AG09309 (cell line): Measurements from ENCODE around the gene SLC39A5.

Experiments used
- DNase-seq: peaks from one replicate; pipeline ENCODE4 v3.0.0-alpha.2; 2010; ENCODE audit warnings: low read depth
- H3K4me3 ChIP-seq: 2 replicates; pipeline ENCODE4 v1.5.1; 2011; ENCODE audit warnings: mild to moderate bottlenecking, low read depth, low read length, moderate library complexity; ENCODE audit not compliant: control insufficient read depth
- TF ChIP-seq, protein P1 (sequence below): IDR thresholded peaks from 2 replicates; pipeline ENCODE4 v1.5.1; 2011; ENCODE audit warnings: mild to moderate bottlenecking, low read depth, low read length, inconsistent platforms; ENCODE audit not compliant: insufficient read depth, control insufficient read depth; ENCODE audit errors: missing control alignments

The SLC39A5 gene

DNA sequence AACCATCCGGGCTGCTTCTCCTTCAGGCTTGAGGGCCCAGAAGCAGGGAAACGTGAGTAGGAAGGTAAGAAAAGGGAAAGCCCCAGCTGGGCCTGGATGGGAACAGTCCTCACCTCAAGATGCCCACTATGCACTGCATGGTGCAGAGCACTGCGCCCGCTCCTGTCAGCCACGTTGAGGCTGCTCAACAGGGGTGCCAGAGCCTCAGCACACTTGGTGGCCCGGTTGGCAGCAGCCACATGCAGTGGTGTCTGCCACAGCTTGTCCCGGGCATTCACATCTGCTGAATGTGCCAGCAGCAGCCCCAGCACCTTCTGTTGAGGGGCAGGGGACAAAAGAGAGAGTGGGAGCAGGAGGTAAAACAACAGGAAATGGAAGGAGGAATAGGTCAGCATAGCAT lies 25.8 kb downstream of the SLC39A5 start:
- no peak for DNase-seq
- H3K4me3 ChIP-seq, result no peak overlapping the region
- TF ChIP-seq, protein P1, sequence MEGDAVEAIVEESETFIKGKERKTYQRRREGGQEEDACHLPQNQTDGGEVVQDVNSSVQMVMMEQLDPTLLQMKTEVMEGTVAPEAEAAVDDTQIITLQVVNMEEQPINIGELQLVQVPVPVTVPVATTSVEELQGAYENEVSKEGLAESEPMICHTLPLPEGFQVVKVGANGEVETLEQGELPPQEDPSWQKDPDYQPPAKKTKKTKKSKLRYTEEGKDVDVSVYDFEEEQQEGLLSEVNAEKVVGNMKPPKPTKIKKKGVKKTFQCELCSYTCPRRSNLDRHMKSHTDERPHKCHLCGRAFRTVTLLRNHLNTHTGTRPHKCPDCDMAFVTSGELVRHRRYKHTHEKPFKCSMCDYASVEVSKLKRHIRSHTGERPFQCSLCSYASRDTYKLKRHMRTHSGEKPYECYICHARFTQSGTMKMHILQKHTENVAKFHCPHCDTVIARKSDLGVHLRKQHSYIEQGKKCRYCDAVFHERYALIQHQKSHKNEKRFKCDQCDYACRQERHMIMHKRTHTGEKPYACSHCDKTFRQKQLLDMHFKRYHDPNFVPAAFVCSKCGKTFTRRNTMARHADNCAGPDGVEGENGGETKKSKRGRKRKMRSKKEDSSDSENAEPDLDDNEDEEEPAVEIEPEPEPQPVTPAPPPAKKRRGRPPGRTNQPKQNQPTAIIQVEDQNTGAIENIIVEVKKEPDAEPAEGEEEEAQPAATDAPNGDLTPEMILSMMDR, result no peak

DNA sequence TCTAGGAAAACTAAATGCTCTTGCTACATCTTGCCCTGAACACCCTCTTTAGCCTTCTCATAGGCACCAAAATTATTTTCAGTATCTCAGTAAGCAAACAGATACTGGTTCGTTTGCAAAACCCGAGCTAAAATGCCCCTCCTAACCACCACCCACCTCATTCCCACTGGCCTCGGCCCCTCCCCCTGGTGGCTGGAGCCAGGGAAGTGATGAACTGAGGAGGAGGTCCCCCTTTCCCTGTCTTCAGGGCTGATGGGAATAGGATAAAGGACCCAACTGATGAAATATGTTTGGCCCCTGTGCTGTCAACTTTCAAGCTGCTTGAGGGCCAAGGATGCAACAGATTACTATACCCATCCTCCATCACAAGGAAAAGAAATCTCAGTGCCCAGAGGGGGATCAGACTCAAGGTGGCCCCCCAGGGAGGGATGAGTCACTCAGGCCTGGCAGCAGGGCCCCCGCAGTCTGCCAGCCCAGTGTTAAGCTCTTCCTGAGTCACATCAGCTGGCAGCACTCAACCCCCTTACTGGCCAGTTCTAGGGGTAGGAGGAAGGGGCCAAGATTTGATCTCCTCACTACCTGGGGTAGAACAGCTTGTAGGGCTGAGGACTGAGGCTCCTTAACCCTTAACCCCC lies 26.6 kb downstream of the SLC39A5 start:
- H3K4me3 ChIP-seq, result peak overlapping the region; percentile 77
- DNase-seq, result no peak
- TF ChIP-seq, protein P1, result peak; percentile 9

DNA sequence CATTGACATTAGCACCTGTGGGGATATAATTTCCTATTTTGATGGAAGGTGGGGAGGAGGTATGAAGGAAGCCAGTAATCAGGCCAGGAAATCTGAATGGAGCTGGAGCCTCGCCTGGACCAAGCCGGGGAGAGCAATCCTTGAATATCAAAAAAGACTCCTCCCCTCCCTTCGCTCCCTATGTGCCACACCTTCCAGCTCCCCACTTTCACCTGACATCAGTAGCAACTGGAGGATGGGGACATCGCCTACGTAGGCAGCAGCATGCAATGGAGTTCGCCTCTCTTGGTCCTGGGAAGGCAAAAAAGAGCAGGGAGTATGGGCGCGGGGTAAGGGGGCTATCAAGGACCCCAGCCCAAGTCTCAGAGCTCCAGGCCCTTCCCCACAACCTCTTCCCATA lies 27.2 kb downstream of the SLC39A5 start:
- H3K4me3 ChIP-seq, result peak overlapping the region; percentile 77
- TF ChIP-seq, protein P1, result no peak
- DNase-seq, result no peak

DNA sequence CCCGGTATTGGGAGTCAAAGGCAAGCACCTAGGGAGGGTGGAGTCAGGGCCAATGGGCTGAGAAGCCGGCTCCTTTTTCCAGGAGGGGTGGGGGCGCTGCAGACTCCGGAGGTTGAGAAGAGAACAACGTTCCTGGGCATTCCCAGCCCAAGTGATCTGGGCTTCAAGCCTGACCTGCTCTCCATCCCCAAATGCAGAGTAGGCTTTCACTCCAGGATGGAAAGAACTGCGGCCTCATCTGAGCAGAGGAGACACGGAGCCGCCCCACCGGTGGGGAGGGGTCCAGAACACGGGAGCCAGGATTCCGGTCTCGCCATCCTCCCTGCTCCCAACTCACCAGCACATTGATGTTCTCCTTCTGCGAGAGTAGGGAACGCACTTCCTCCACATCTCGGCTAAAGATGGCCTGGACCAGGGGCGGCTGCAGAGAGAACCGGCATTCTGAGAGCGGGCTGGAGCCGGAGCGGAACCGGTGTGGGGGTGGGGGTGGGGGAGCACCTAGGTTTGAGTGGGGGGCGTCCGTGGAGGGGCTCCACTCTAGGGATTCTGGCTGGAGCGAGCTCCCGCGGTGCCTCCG lies 27.7 kb downstream of the SLC39A5 start:
- TF ChIP-seq, protein P1, result peak; percentile 25
- H3K4me3 ChIP-seq, result peak overlapping the region; percentile 77
- no peak for DNase-seq

DNA sequence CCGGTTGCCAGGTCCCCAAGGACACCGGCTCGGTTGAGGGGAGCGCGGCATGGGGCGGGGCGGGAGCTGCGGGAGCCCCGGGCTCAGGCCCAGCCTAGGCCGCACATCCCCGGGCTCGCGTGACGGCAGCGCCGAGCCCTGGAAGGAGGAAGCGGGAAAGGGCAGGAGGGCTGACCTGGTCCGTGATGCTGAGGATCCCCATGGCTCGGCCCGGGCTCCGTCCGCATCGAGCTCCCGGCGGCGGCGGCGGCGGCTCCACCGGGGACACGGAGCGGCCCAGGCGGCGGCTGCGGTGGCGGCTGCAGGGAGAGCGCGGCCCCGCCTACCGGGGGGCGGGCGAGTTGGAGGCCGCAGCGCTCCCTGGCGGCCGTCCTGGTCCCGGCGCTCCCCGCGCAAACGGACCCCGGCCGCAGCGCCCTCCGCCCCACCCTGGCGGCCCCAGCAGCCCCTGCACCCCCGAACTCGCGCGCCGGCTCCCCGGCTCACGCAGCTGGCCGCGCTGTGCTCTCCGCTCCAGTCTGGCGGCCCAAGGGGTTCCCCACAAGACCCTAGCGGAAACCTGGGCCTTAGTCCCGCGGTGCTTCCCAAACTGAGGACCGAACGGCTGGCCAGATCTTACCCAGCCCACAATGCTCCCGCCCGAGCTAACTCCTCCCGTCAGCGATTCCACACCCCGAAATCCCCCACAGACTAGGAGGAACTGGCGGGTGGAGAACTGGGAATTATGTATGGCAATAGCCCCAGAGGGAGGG lies 28.4 kb downstream of the SLC39A5 start, which contains the start of gene ANKRD52:
TSS of gene ANKRD52 (minus strand) at position 317 of the 752 bp plus-strand sequence. CDS start at position 202, 115 bp downstream.
- H3K4me3 ChIP-seq, result peak within 1 kb of the TSS; percentile 77
- DNase-seq, result peak; percentile 37
- TF ChIP-seq, protein P1, result peak; percentile 40

DNA sequence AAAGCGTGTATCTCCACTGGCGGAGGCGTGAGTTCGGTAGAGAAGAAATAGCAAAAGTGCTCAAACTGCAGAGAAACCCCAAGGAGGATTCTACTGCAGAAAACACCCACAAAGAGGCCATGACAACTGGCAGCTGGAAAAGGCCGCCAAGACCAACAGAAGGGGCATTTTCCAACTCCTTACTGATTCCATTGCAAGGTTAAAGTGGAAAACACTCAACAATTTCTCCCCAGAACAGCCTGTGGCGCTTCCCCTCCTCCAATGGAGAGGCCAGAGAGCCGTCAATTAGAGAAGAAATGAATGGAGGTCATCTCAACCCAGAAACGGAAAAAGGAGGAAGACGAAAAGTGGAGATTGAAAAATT lies 29.0 kb downstream of the SLC39A5 start:
- H3K4me3 ChIP-seq, result peak overlapping the region; percentile 77
- TF ChIP-seq, protein P1, result no peak
- DNase-seq, result no peak
